ENCODE results near the gene ATP6V1G1.

ATP6V1G1 gene

GRCh38 chr9:114606068-114606467 is 18.5 kb downstream of the ATP6V1G1 start:
- no peak overlapping the region for H3K4me3 ChIP-seq (replicated peaks; ENCODE audit: low read depth, low read length)
- no peak for TF ChIP-seq CTCF (IDR thresholded peaks at IDR 0.05; ENCODE audit: low read length, missing control alignments)
- DNase-seq (ENCODE audit: low read depth): peak; percentile 21

GRCh38 chr9:114606597-114607207 is 19.1 kb downstream of the ATP6V1G1 start:
- no peak overlapping the region for H3K4me3 ChIP-seq (replicated peaks; ENCODE audit: low read depth, low read length)
- peak; percentile 88 for DNase-seq (ENCODE audit: low read depth)
- no peak for TF ChIP-seq CTCF (IDR thresholded peaks at IDR 0.05; ENCODE audit: low read length, missing control alignments)

- TF ChIP-seq CTCF (IDR thresholded peaks at IDR 0.05; ENCODE audit: low read length, missing control alignments): no peak
- no peak for DNase-seq (ENCODE audit: low read depth)
- no peak overlapping the region for H3K4me3 ChIP-seq (replicated peaks; ENCODE audit: low read depth, low read length)
Observed at GRCh38 chr9:114607671-114608524, 20.3 kb downstream of the ATP6V1G1 start.

- TF ChIP-seq CTCF (IDR thresholded peaks at IDR 0.05; ENCODE audit: low read length, missing control alignments): no peak
- no peak overlapping the region for H3K4me3 ChIP-seq (replicated peaks; ENCODE audit: low read depth, low read length)
- no peak for DNase-seq (ENCODE audit: low read depth)
Observed at GRCh38 chr9:114608525-114608796, 20.9 kb downstream of the ATP6V1G1 start.

- DNase-seq (ENCODE audit: low read depth): peak; percentile 77
- no peak for TF ChIP-seq CTCF (IDR thresholded peaks at IDR 0.05; ENCODE audit: low read length, missing control alignments)
- H3K4me3 ChIP-seq (replicated peaks; ENCODE audit: low read depth, low read length): peak overlapping the region; percentile 65
Observed at GRCh38 chr9:114611516-114612271, 24.1 kb downstream of the ATP6V1G1 start.

GRCh38 chr9:114612272-114612923 is 24.8 kb downstream of the ATP6V1G1 start:
- DNase-seq (ENCODE audit: low read depth): no peak
- TF ChIP-seq CTCF (IDR thresholded peaks at IDR 0.05; ENCODE audit: low read length, missing control alignments): no peak
- peak overlapping the region; percentile 65 for H3K4me3 ChIP-seq (replicated peaks; ENCODE audit: low read depth, low read length)
